A673 (cell line): Measurements from ENCODE around the gene CGB1.
"Not testable (repeated sequence)": the region's sequence is repeated elsewhere in the genome, so short reads cannot be mapped to it uniquely, and the experiment has no call there.

Source experiments
- CTCF ChIP-seq: fragments of 300-800, 200-600 bp; sonication (generic); conservative IDR thresholded peaks from 2 replicates; pipeline ENCODE4 v1.5.1; 2017; ENCODE audit warnings: low read depth, mild to moderate bottlenecking, antibody characterized with exemption, low read length, moderate library complexity, mixed read lengths
- EZH2 ChIP-seq: fragments of 200-600 bp; sonication (generic); IDR thresholded peaks from 2 replicates; pipeline ENCODE4 v1.6.1; 2017; ENCODE audit warnings: borderline replicate concordance, low read depth, mild to moderate bottlenecking, mixed read lengths, antibody characterized with exemption, low read length; ENCODE audit not compliant: poor library complexity, severe bottlenecking

GRCh38 chr19:49028686-49029085, 8.0 kb downstream of the CGB1 start:
- not testable (repeated sequence) for TF ChIP-seq CTCF, EZH2
